ENCODE data around the gene TNFRSF1B. TPM values are rescaled to one million over a fixed set of nuclear protein-coding genes. Genes with fewer than 3 reads are reported as not detected.

TNFRSF1B gene
- total and polyA plus RNA-seq, 9 of the 15 experiments (the other 6 are each of a cell fraction or from before 2014, with no cell fraction given), result 8.8 to 91.3 (median 36.0) TPM

DNA sequence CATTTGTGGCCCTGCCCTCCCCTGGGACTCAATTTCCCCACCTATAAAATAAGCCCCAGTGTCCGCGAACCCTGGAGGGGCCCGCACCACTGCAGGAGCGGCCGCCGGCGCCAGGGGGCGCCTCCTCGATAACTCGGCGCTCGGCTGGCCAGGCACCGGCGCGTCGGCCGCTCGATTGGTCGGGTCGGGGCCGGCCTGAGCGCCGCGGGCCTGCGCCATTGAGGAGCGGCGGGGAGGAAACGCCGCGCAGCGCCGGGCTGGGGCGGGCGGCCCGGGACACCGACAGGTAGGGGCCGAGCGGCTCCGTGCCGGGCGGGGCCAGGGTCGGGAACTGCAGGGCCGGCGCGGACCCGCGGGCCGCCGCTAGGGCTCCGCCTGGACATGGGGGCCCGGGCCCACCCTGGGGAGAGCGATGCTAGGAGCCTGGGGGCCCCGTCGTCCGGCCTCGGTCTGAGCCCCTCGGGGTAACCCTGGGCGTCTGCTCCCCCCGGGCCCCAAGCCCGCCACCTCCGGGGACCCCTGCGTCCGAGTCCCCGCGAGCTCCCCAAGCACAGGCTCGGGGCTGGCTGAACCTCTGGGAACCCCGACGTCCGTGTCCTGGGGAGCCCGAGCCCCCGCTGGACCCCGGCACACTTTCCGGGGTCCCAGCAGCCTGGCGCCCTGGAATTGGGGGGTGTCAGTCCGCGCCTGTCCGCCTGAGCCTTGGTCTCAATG is 63.2 kb downstream of the TNFRSF1B start, which contains the start of gene VPS13D (continued):
- TF ChIP-seq MXD1 (CRISPR knock-in tag; IDR thresholded peaks at IDR 0.05; ENCODE audit: borderline replicate concordance, poor library complexity, severe bottlenecking) (no peak), FOXP1 (CRISPR knock-in tag; IDR thresholded peaks at IDR 0.05) (peak; percentile 52; the same call in 1 of the 2 replicates), ATF3 (IDR thresholded peaks at IDR 0.05) (no peak), ATF3 (CRISPR knock-in tag; conservative IDR thresholded peaks at IDR 0.05) (no peak), IRF2 (CRISPR knock-in tag; IDR thresholded peaks at IDR 0.05) (no peak), NFYB (IDR thresholded peaks at IDR 0.05; ENCODE audit: extremely low read depth, insufficient read length) (no peak), SMARCA4 (IDR thresholded peaks at IDR 0.05) (no peak), ZNF785 (CRISPR knock-in tag; IDR thresholded peaks at IDR 0.05) (no peak), HNRNPH1 (optimal IDR thresholded peaks at IDR 0.05; ENCODE audit: low read depth, low read length) (no peak), PRMT5 (CRISPR knock-in tag; IDR thresholded peaks at IDR 0.05) (no peak), ZNF407 (IDR thresholded peaks at IDR 0.05; ENCODE audit: low read depth) (no peak), EWSR1 (IDR thresholded peaks at IDR 0.05; ENCODE audit: borderline replicate concordance, low read depth, partially characterized antibody) (no peak)
- TF ChIP-seq, protein P1, sequence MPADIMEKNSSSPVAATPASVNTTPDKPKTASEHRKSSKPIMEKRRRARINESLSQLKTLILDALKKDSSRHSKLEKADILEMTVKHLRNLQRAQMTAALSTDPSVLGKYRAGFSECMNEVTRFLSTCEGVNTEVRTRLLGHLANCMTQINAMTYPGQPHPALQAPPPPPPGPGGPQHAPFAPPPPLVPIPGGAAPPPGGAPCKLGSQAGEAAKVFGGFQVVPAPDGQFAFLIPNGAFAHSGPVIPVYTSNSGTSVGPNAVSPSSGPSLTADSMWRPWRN (IDR thresholded peaks at IDR 0.05; ENCODE audit: low read depth), result no peak
- TF ChIP-seq, protein P2, sequence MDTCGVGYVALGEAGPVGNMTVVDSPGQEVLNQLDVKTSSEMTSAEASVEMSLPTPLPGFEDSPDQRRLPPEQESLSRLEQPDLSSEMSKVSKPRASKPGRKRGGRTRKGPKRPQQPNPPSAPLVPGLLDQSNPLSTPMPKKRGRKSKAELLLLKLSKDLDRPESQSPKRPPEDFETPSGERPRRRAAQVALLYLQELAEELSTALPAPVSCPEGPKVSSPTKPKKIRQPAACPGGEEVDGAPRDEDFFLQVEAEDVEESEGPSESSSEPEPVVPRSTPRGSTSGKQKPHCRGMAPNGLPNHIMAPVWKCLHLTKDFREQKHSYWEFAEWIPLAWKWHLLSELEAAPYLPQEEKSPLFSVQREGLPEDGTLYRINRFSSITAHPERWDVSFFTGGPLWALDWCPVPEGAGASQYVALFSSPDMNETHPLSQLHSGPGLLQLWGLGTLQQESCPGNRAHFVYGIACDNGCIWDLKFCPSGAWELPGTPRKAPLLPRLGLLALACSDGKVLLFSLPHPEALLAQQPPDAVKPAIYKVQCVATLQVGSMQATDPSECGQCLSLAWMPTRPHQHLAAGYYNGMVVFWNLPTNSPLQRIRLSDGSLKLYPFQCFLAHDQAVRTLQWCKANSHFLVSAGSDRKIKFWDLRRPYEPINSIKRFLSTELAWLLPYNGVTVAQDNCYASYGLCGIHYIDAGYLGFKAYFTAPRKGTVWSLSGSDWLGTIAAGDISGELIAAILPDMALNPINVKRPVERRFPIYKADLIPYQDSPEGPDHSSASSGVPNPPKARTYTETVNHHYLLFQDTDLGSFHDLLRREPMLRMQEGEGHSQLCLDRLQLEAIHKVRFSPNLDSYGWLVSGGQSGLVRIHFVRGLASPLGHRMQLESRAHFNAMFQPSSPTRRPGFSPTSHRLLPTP (IDR thresholded peaks at IDR 0.05; ENCODE audit: borderline replicate concordance, extremely low read depth, insufficient read length), result no peak
